HL-60/S4 (cell line): ENCODE results near the gene STX1B.
"Not testable (repeated sequence)": the region's sequence is repeated elsewhere in the genome, so short reads cannot be mapped to it uniquely, and the experiment has no call there.

Source experiments
- in situ Hi-C: fragments of 300-500 bp; cut with MboI; formaldehyde crosslinking; loops from 2 replicates; pipeline ENCODE4 v1.14.3; 2022; ENCODE audit warnings: low sequenced_read_pairs

Gene STX1B

DNA sequence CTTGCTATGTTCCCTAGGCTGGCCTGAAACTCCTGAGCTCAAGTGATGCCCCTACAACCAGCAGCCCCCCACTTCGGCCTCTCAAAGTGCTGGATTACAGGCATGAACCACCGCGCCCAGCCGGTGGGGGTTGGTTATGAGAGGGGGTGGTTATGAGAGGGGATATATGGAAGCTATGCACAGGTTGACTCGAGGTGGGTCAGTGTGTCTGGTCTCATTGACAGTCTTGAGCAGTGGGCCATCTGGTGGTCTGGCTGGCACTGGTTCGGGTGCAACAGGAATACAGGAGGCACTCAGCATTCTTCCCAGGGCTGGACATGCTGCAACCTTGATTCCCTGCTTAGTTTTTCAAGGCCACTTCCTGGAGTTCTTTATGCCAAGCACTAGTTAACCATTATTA, 5.6 kb upstream of the STX1B start:
- in situ Hi-C loops: no loop called here

GRCh38 chr16:31013292-31013691, 2.9 kb upstream of the STX1B start:
- in situ Hi-C loops: not testable (repeated sequence)

- in situ Hi-C loops: not testable (repeated sequence)
These were observed 1.4 kb upstream of the STX1B start for GRCh38 chr16:31011815-31012214.

DNA sequence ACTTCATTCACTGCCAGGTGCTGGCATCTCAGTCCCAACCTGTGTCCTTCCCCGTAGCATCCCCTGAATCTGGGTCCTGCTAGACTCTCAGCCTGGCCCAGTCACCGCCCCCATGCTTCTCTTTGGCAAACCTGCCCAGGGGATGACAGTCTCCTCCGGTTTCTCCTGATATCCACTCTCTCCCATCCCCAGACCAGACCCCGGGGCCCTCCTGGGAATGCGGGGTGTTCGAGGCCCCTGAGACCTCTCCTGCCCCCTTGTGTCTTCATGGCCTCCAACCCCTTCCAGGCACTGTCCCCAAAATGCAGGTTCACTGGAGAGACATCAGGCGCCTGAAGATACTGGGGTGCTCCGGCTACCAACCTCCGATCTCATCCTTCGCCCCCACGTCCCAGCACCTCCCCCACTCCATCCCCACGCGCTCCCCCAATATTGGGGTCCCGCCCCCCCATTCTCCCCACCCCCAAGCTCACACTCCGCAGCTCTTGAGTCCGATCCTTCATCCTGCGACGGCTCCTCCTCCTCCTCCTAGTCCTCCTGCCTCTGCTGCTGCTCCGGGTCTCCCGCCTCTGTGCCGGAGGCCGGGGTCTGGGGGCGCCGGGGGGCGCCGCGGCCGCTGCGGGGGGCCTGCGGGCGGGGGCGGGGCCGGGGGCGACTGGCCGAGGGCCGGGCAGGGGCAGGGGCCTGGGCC, 399 bp downstream of the STX1B start:
- in situ Hi-C loops: no loop called here

DNA sequence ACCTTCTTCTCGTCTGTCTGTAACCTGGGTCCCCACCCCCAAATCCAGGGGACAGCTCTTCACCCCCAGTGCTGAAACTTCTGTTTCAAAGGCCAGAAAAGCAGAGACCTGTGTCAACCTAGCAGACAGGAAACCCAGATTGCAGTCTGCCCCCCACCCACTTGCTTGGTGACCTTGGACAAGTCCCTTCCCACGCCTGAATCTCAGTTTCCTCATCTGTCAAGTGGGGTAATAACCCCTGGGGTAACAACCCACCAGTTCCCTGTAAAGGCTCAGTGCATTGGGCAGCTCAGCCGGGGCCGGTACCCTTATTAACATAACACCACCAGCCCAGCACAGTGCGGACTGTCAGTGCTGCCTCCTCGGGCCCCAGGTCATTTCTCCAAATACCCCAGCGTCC, 1.3 kb downstream of the STX1B start:
- in situ Hi-C loops: no loop called here

DNA sequence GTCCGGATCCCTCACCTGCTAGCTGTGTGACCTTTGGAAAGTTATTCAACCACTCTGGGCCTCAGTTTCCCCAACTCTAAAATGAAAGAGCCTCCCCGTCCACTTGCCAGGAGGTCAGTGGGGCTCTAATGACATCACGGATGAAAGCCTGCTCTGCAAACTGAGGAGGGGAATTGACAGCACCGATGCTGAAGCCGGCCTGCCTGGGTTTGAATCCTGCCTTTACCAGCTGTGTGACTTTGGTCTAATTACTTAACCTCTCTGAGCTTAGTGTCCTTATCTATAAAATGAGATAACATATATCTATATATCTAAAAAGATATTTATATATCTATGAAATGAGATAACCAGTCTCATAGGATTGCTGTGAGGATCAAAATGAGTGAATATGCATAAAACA, 1.9 kb downstream of the STX1B start:
- in situ Hi-C loops: no loop called here

DNA sequence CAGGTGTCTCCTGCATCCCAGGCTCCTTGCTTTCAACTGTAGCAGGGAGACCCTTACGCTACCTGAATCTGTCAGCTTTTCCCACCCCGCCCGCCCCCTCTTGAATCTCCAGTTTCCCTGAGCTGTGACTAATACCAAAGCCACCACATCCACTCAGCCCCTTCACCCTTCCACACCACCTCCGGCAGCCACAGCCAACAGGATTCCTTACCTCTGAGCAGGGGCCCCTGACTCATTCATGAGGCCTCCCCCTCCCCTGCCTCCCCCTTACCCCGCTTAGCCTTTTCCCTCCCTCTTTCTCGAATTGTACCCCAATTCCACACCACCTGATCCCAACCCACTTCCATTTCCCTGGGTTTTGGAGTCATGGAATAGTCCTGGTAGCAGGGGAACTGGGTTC, 2.3 kb downstream of the STX1B start:
- in situ Hi-C loops: no loop called here

DNA sequence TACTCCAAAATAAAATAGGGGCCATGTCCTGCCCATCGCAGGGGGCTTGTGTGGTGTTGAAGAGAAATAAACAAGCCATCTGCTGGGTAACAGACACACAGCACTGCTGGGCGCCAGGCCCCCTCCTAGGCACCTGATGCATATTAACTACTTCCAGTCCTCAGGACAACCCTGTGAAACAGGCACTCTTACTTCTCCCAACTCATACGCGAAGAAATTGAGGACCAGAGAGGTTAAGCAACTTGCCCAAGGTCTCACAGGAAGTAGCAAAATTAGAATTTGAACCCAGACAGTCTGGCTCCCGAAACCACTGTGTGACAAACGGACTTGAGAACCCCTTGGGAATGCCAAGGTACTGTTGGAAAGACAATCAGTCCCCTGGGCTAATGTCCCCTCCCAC, 2.8 kb downstream of the STX1B start:
- in situ Hi-C loops: no loop called here

DNA sequence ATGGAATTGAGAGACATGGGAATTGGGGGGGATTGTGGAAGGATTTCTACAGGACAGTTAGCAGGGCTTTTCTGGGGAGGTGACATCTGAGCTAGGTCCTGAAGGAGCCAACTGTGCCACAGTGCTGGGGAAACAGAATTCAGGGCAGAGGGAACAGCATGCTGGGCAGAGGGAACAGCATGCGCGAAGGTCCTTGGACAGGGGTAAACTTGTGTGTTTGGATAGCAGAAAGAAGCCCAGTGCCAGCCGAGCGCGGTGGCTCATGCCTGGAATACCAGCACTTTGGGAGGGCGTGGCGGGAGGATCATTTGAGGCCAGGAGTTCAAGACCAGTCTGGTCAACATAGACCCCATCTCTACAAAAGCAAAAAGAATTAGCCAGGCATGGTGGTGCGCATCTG, 3.8 kb downstream of the STX1B start:
- in situ Hi-C loops: no loop called here

GRCh38 chr16:31006086-31006385, 4.4 kb downstream of the STX1B start:
- in situ Hi-C loops: no loop called here

DNA sequence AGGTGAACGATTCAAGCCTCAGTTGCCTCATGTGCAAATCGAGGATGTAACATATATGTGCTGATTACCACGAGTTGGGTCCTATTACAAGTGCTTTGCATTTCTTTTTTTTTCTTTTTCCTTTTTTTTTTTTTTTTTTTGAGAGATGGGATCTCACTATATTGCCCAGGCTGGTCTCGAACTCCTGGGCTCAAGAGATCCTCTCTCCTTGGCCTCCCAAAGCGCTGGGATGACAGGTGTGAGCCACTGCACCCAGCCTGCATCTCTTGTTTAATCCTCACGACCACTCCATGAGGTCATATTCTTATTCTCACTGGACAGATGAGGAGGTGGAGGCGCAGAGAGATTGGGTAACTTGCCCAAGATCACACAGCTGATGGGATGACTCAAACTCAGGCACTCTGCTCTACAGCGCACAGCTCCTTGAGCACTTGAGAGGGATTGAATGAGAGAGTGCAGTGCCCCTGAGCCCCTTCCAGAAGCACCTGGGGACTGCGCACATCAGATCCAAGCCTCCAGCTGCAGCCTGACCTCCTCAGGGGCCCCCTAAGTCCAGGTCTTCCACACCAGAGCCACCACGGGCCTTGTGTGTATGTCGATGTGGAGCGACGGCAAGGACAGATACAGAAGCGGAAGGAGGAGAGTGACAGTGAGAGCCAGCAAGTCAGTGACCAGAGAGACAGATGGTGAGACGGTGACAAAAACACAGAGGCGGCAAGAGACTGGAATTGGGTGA, 4.9 kb downstream of the STX1B start:
- in situ Hi-C loops: no loop called here

GRCh38 chr16:31004658-31005057, 5.8 kb downstream of the STX1B start:
- in situ Hi-C loops: no loop called here

GRCh38 chr16:31003744-31004143, 6.7 kb downstream of the STX1B start:
- in situ Hi-C loops: no loop called here

GRCh38 chr16:31002862-31003341, 7.5 kb downstream of the STX1B start:
- in situ Hi-C loops: no loop called here

GRCh38 chr16:31002250-31002700, 8.2 kb downstream of the STX1B start:
- in situ Hi-C loops: no loop called here

DNA sequence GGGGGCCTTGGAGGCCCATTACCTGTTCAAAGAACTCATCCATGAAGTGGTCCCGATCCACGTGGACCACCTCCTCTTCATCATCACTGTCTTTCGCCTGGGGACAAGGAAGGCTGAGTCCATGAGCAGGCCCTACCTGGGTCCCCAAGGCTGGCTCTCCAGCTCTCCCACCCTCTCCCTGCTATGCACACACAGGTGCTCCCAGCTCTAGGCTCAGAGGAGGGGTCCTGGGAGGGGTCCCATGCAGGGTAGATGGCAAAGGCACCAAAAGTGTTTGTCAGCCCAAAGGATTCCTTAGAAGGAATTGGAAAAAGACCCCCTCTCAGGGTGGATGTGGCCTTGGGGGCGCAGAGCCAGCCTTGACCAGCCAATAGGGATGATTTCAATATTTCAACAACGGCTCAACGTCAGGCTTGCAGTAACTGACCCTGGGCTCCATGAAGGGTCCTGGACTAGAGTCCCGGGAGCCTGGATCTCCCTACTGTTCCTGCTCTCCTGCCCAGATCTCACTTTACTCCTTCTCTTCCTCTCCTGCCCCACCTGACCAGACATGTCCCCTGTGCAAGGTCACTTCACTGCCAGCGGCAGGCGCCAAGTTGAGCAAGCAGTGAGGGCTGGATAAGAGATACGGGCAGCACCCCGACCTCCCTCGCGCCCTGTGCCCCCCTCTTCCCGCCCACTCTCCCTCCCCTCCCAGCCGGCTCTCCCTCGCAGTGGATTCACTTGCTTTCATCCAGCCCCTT, 8.8 kb downstream of the STX1B start:
- in situ Hi-C loops: no loop called here

DNA sequence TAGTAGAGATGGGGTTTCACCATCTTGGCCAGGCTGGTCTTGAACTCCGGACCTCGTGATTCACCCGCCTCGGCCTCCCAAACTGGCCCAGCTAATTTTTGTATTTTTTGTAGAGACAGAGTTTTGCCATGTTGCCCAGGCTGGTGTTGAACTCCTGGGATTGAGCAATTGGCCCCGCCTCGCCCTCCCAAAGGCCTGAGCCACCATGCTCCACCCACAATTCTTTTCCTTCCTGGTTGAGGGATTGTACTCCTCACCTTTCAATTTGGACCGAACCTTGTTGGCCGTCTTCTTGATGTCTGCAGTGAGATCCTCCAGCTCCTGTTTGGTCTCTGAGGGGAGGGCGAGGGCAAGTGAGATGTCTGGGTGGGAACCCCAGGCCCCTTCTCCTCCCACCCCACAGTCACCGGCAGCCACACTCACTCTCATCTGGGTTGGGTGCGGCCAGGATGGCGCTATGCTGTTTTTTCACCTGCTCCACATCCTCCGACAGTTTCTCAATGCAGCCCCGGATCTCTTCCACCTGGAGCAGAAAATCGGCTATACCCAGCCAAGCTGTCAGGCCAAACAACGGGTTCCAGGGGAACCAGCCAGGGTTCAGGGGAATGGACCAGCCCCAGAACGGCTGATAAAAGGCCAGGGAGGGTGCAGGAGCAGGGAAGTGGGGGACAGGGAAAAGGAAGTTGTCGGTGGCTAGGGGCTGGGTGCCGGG, 9.6 kb downstream of the STX1B start:
- in situ Hi-C loops: no loop called here

GRCh38 chr16:30998852-30999761, 11.3 kb downstream of the STX1B start:
- in situ Hi-C loops: no loop called here

DNA sequence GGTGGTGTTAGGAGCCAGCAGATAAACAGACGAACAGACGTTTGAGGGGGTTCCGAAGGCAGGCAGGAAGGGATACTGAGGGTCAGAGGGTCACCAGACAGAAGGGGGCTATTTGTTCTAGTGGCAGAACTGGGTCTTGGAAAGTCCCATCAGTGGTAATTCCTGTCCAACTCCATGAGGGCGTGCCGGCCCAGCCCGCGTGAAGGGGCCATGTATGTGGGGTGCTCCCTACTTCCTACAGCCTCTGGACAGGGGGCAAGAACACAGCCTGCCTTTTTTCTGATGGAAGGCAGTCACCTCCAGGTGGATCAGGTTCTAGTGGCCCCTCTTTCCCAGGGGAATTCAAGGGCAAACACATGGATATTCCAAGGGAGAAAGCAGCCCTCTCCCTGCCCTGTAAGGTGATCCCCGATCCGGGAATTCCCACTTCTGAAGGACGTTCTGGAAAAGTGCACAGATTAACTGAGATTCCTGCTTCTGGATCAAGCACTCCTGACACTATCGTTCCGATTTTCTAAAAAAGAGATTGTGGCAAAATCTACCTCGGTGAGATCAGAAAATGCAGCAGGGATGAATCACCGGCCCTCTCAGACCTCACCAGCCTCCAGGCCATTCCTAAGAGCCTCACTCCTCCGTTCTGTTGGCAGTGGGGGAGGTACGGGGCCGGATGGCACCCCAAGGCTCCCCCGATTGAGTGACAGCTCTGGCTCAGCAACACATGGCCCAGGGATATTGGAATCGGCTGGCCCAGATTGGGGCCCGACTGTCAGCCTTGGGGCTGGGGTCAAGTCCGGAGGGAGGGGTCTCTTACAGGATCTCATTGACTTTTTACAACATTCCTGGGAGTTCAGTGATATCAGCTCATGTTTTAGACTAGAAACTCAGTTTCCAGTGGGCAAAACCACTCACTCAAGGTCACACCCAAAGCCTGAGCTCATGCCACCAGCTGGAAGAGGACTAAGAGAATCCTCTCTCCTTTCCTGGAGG, 12.4 kb downstream of the STX1B start:
- in situ Hi-C loops: no loop called here
